ENCODE results near the gene SDK2.

SDK2 gene

DNA sequence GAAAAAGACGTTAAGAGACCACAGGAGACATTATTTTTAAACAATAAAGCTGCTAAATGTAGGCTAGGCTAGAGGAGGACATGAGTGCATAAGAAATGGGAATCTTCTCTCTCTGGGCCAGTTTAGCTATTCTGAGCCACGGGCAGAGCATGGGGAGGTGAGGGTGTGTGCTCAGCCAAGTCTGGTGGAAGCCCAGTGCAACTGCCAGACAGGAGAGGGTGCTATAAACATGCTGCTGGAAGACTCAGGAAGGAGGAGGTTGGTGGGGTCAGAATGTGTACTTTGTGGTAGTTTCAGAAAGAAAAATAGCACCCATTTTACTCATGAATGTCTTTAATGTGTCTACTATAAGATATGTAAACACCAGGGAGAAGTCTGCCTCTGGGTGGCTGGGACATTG, 5.9 kb upstream of the SDK2 start:
- H3K27me3 ChIP-seq (ENCODE audit: low read depth, low read length), result peaks cover 22% of the 10 kb centered on the region
- peaks cover 6 to 17% of the 10 kb centered on the region in 2 donors for H3K9me3 ChIP-seq (ENCODE audit: control insufficient read depth in 1 of 2, low read length in 2 of 2)
- H3K36me3 ChIP-seq (ENCODE audit: control insufficient read depth in 1 of 2, insufficient read depth in 2 of 2, low read length in 2 of 2), result no peaks in the 10 kb centered on the region
- H3K4me1 ChIP-seq (ENCODE audit: control insufficient read depth in 1 of 2, insufficient read depth in 2 of 2, low read length in 2 of 2), result peaks cover 0 to 6% of the 10 kb centered on the region in 2 donors
- H3K27ac ChIP-seq (ENCODE audit: low read length), result no peak overlapping the region
- no peak overlapping the region for H3K4me3 ChIP-seq (ENCODE audit: low read depth in 1 of 2, low read length in 2 of 2)

DNA sequence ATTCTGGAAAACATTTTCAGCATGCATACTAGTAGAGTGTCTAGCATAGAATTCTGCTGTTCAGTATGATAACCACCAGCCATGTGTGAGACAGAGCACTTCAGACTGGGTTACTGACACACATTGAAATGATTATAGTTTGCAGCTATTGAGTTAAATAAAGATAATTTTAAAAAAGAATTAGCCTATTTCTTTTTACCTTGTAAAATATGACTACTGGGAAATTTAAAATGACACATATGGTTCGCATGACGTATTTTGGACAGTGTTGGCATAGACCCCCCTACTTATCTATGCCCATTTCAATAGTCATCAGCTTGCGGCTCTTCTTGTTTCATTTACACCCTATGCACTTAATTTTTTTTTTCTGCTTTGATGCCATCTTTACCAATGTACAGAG, 4.7 kb upstream of the SDK2 start:
- Histone ChIP-seq H3K27ac (ENCODE audit: low read length) (no peak overlapping the region), H3K4me1 (ENCODE audit: control insufficient read depth in 1 of 2, insufficient read depth in 2 of 2, low read length in 2 of 2) (peaks cover 0 to 12% of the 10 kb centered on the region in 2 donors), H3K27me3 (ENCODE audit: low read depth, low read length) (peaks cover 24% of the 10 kb centered on the region), H3K36me3 (ENCODE audit: control insufficient read depth in 1 of 2, insufficient read depth in 2 of 2, low read length in 2 of 2) (no peaks in the 10 kb centered on the region), H3K4me3 (ENCODE audit: low read depth in 1 of 2, low read length in 2 of 2) (no peak overlapping the region), H3K9me3 (ENCODE audit: control insufficient read depth in 1 of 2, low read length in 2 of 2) (peaks cover 3 to 11% of the 10 kb centered on the region in 2 donors)

DNA sequence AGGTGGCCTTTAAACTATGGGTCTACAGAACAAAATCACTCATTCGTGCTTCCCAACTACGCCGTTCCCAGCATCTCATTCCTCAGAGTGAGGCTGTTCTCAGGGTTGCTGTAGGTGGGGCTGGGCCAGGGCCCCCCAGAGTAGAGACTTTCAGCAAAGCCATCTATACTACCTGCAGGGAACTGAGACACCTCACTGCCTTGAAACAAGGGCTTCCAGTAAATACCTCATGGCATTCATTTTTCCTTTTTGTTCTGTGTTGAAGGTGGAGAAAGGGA, 4.2 kb upstream of the SDK2 start:
- H3K4me3 ChIP-seq (ENCODE audit: low read depth in 1 of 2, low read length in 2 of 2), result no peak overlapping the region
- peaks cover 25% of the 10 kb centered on the region for H3K27me3 ChIP-seq (ENCODE audit: low read depth, low read length)
- peaks cover 0 to 15% of the 10 kb centered on the region in 2 donors for H3K4me1 ChIP-seq (ENCODE audit: control insufficient read depth in 1 of 2, insufficient read depth in 2 of 2, low read length in 2 of 2)
- H3K27ac ChIP-seq (ENCODE audit: low read length), result no peak overlapping the region
- H3K9me3 ChIP-seq (ENCODE audit: control insufficient read depth in 1 of 2, low read length in 2 of 2), result peaks cover 0 to 6% of the 10 kb centered on the region in 2 donors
- H3K36me3 ChIP-seq (ENCODE audit: control insufficient read depth in 1 of 2, insufficient read depth in 2 of 2, low read length in 2 of 2), result no peaks in the 10 kb centered on the region

DNA sequence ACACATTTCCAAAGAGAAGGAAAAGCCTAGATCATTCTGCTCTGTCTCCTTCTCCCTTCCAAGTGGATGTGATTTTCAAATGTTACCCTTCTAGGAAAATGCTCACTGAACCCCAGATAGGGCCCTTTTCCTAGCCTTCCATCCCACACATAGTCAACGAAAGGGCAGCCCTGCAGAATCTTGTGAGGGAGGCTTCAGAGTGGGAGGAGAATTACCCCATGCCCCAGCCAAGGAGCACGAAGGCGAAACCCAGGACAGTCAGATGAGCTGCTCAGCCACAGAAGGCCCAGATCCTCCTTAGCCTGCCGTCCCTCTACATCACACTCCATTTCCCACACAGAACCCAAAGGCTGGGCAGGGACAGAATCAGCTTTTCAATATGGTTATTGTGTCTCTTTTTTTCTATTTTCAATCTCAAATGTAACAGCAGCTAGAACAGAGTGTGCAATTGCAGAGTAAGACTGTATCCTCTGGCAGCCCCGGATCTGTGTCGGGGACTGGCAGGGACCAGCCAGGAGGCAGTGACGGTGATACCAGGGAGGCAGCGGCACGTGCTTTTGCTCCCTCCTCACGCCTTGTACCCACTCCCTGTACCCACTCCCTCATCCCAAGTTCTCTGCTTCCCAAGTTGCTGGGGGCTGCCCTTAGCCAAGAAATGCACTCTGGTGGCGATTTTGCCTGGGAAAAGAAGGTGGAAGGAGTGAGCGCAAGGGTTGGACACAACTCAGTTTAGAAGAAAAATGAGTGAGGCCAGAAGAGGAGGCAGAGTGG, 3.7 kb upstream of the SDK2 start:
- H3K36me3 ChIP-seq (ENCODE audit: control insufficient read depth in 1 of 2, insufficient read depth in 2 of 2, low read length in 2 of 2), result no peaks in the 10 kb centered on the region
- H3K27me3 ChIP-seq (ENCODE audit: low read depth, low read length), result peaks cover 28% of the 10 kb centered on the region
- H3K9me3 ChIP-seq (ENCODE audit: control insufficient read depth in 1 of 2, low read length in 2 of 2), result peaks cover 0 to under 1% of the 10 kb centered on the region in 2 donors
- no peak overlapping the region for H3K4me3 ChIP-seq (ENCODE audit: low read depth in 1 of 2, low read length in 2 of 2)
- peaks cover 0 to 20% of the 10 kb centered on the region in 2 donors for H3K4me1 ChIP-seq (ENCODE audit: control insufficient read depth in 1 of 2, insufficient read depth in 2 of 2, low read length in 2 of 2)
- no peak overlapping the region for H3K27ac ChIP-seq (ENCODE audit: low read length)

DNA sequence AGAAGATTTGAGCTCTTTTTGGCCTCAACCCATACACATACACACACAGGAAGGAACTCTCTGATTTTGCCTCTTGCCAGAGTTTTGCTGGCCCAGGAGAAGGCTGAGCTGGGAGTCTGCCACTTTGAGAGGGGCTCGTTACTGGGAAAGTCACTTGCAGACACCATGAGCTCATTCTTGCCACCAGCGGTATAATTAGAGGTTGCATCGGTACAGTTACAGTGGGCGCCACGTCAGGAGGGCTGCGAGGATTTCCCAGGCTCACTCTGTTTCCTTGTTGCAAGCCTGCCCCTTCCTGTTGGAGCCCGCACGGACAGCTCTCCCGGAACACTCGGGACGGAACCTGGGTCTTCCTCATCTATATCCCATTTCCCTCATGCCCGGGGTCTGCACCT, 3.1 kb upstream of the SDK2 start:
- peaks cover 0 to 20% of the 10 kb centered on the region in 2 donors for H3K4me1 ChIP-seq (ENCODE audit: control insufficient read depth in 1 of 2, insufficient read depth in 2 of 2, low read length in 2 of 2)
- H3K27me3 ChIP-seq (ENCODE audit: low read depth, low read length), result peaks cover 35% of the 10 kb centered on the region
- no peaks in the 10 kb centered on the region for H3K9me3 ChIP-seq (ENCODE audit: control insufficient read depth in 1 of 2, low read length in 2 of 2)
- no peak overlapping the region for H3K4me3 ChIP-seq (ENCODE audit: low read depth in 1 of 2, low read length in 2 of 2)
- H3K36me3 ChIP-seq (ENCODE audit: control insufficient read depth in 1 of 2, insufficient read depth in 2 of 2, low read length in 2 of 2), result no peaks in the 10 kb centered on the region
- H3K27ac ChIP-seq (ENCODE audit: low read length), result no peak overlapping the region

DNA sequence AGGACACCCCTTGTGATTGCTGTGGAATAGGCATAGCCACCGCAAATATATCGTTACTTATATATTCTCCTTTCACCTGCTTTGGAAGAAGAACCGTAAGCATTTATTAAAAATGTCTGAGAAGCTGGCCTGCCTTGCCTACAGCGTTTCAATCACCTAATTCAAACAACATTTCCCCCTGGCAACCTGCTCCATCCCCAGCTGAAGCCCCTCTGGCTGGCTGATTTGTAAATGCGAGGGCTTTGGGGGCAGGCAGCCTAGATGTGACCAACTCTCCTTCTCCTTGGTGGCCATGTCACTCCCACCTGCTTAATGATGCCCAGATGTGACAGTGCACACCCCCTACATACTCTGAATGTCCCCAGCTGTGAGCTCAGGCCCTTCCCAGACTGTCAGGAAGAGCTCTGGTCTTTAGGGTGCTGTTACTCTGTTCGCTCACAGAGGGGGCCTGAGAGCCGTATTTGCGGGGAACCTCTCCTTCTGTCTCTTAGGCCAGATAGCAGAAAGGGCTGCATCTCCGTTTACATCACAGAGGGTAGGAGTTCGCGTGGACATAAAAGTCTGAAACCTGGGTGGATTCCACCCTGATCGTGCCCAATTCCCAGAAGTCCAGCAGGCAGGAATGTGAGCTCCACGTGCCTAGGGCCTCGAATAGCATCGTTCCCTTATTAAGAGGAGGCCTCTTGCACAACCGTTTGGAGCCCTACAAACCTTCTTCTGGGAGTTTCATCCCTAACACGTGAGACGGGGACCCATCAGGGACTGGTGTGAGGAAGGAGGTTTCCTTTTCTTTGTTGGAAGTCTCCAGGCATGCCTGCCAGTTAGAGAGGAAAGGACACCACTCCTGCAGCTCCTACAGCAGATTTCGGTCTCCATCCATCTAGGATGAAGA, 2.4 kb upstream of the SDK2 start:
- H3K36me3 ChIP-seq (ENCODE audit: control insufficient read depth in 1 of 2, insufficient read depth in 2 of 2, low read length in 2 of 2), result no peaks in the 10 kb centered on the region
- no peaks in the 10 kb centered on the region for H3K9me3 ChIP-seq (ENCODE audit: control insufficient read depth in 1 of 2, low read length in 2 of 2)
- no peak overlapping the region for H3K4me3 ChIP-seq (ENCODE audit: low read depth in 1 of 2, low read length in 2 of 2)
- H3K4me1 ChIP-seq (ENCODE audit: control insufficient read depth in 1 of 2, insufficient read depth in 2 of 2, low read length in 2 of 2), result peaks cover 0 to 20% of the 10 kb centered on the region in 2 donors
- H3K27ac ChIP-seq (ENCODE audit: low read length), result no peak overlapping the region
- H3K27me3 ChIP-seq (ENCODE audit: low read depth, low read length), result peaks cover 41% of the 10 kb centered on the region

DNA sequence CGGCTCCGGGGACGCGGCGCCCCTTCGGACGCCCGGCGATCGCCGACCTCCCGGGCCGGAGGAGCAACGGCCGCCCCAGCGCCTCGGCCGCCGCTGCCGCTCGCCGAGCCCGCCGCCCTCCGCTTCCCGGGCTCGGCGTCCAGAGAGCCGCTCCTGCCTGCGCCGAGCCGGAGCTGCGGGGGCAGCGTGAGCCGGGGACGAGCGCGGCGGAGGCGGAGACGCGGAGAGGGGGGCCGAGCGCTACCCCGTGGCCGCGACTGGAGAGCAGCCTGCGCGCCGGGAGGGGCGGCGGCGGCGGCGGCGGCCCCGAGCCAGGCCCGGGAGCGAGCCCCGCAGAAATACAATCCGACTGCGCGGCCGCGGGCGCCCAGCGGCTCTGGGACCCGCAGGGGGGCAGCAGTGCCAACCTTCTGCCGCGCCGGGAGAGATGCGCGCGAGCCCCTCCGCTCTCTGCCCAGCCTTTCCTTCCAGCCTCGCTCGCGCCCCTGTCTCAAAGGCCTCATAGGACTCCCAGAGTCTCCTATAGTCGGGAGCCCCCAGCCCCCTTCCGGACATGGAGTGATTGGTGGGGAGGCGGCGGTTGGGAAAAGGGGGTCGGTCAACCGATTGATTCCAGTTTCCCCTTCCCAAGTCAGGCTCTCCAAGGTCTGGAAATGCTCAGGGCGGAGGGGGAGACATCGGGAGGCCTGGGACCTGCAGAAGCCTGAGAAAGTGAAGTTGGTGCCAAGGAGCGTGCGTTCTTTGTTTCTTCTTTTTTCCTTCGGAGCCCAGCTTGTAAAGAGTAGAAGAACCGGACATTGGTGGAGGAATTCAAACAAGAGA, 1.0 kb upstream of the SDK2 start:
- H3K27me3 ChIP-seq (ENCODE audit: low read depth, low read length), result peaks cover 46% of the 10 kb centered on the region
- no peaks in the 10 kb centered on the region for H3K9me3 ChIP-seq (ENCODE audit: control insufficient read depth in 1 of 2, low read length in 2 of 2)
- no peaks in the 10 kb centered on the region for H3K36me3 ChIP-seq (ENCODE audit: control insufficient read depth in 1 of 2, insufficient read depth in 2 of 2, low read length in 2 of 2)
- no peak overlapping the region for H3K27ac ChIP-seq (ENCODE audit: low read length)
- H3K4me3 ChIP-seq (ENCODE audit: low read depth in 1 of 2, low read length in 2 of 2), result peak overlapping the region in 1 of 2 donors; percentile 60
- peaks cover 0 to 20% of the 10 kb centered on the region in 2 donors for H3K4me1 ChIP-seq (ENCODE audit: control insufficient read depth in 1 of 2, insufficient read depth in 2 of 2, low read length in 2 of 2)

DNA sequence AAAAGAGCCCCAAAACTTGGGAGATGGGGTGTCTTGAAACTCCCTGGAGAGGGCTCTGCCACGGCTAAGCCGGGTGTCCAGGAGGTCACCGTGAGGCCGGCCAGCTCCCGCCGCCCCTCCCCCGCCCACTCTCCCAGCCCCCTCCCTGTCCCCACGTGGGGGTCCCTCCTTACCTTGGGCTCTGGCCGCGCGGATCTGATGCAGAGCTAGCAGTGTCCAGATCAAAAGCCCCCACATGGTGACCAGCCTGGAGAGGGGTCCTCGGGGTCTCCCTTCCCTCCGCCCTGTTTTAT, 447 bp downstream of the SDK2 start:
- Histone ChIP-seq H3K4me1 (ENCODE audit: control insufficient read depth in 1 of 2, insufficient read depth in 2 of 2, low read length in 2 of 2) (peaks cover 0 to 24% of the 10 kb centered on the region in 2 donors), H3K27me3 (ENCODE audit: low read depth, low read length) (peaks cover 41% of the 10 kb centered on the region), H3K4me3 (ENCODE audit: low read depth in 1 of 2, low read length in 2 of 2) (peak overlapping the region; percentile 39 to 71), H3K9me3 (ENCODE audit: control insufficient read depth in 1 of 2, low read length in 2 of 2) (no peaks in the 10 kb centered on the region), H3K36me3 (ENCODE audit: control insufficient read depth in 1 of 2, insufficient read depth in 2 of 2, low read length in 2 of 2) (no peaks in the 10 kb centered on the region), H3K27ac (ENCODE audit: low read length) (no peak overlapping the region)

DNA sequence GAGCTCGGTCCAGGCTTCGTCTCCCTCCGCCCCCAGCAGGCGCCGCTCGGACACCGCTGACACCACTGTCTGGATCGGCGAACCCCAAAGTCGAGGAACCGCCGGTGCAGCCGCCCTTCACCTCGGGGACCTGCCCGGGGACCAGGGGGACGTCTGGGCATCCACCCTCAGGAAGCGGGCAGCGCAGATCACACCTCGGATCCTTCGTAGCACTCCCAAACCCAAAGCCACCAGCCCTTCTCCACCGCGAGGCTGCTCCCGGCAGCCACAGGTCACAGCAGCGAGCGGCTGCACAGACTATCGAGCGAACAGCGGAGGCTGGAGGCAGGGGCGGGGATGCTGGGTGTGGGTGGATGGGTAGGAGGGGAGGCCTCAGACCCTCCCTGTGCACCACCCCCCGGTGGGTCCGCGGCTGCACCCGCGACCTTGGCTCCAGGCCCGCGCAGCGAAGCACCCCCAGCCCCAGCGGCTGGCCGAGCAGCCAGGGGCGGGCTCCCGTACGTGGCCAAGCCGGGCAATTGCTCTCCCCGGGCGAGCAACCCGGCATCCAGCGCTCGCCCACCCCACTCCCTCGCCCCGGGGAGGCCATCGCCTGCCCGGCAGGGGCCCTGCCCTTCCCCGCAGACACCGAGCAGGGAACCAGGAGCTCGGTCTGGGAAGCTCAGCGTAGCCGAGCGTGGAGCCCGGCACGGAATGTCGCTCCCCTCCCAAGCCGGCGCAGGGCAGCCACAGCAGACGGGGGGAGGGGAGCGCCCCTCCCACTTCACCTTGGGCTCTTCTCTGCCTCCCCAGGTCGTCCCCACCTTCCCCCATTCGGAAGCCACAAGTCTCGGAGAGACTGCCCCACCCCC, 1.0 kb downstream of the SDK2 start:
- peak overlapping the region; percentile 42 to 71 for H3K4me3 ChIP-seq (ENCODE audit: low read depth in 1 of 2, low read length in 2 of 2)
- no peak overlapping the region for H3K27ac ChIP-seq (ENCODE audit: low read length)
- H3K36me3 ChIP-seq (ENCODE audit: control insufficient read depth in 1 of 2, insufficient read depth in 2 of 2, low read length in 2 of 2), result no peaks in the 10 kb centered on the region
- peaks cover 35% of the 10 kb centered on the region for H3K27me3 ChIP-seq (ENCODE audit: low read depth, low read length)
- H3K9me3 ChIP-seq (ENCODE audit: control insufficient read depth in 1 of 2, low read length in 2 of 2), result no peaks in the 10 kb centered on the region
- peaks cover 0 to 24% of the 10 kb centered on the region in 2 donors for H3K4me1 ChIP-seq (ENCODE audit: control insufficient read depth in 1 of 2, insufficient read depth in 2 of 2, low read length in 2 of 2)

DNA sequence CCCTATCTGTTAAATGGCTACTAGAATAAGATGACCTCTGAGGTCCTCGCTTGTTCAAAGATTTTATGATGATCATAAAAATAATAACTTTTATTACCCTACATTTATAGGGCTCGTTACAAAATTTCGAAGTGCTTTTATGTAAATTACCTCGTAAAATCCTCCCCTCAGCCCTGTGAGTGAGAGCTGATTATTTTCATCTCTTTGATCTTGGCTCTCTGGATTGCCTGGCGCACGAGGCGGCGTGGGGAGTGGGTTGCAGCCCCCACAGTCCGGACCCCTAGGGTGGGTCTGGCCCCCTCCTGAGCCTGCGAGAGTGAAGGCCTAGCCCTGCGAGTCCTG, 1.6 kb downstream of the SDK2 start:
- Histone ChIP-seq H3K4me3 (ENCODE audit: low read depth in 1 of 2, low read length in 2 of 2) (peak overlapping the region in 1 of 2 donors; percentile 71), H3K27ac (ENCODE audit: low read length) (no peak overlapping the region), H3K9me3 (ENCODE audit: control insufficient read depth in 1 of 2, low read length in 2 of 2) (no peaks in the 10 kb centered on the region), H3K36me3 (ENCODE audit: control insufficient read depth in 1 of 2, insufficient read depth in 2 of 2, low read length in 2 of 2) (no peaks in the 10 kb centered on the region), H3K4me1 (ENCODE audit: control insufficient read depth in 1 of 2, insufficient read depth in 2 of 2, low read length in 2 of 2) (peaks cover 0 to 24% of the 10 kb centered on the region in 2 donors), H3K27me3 (ENCODE audit: low read depth, low read length) (peaks cover 31% of the 10 kb centered on the region)

Measured in muscle layer of duodenum (tissue), 2 donors.